Transverse colon (tissue), 4 donors: Measurements from ENCODE around the gene JAM2.

Source experiments
- CTCF ChIP-seq, 5 experiments: fragments of 200-600 bp in 3 of 5; fragments of 450-650 bp in 2 of 5; sonication (generic) in 3 of 5; IDR thresholded peaks; 1 replicate in 2 of 5; 2 replicates in 3 of 5; pipeline ENCODE4 v1.5.1; 2016 to 2017; ENCODE audit warnings: antibody characterized with exemption in 5 of 5, inconsistent platforms in 3 of 5, mild to moderate bottlenecking in 2 of 5, moderate library complexity in 1 of 5
- EP300 ChIP-seq: sonication (generic); formaldehyde crosslinking; IDR thresholded peaks from one replicate; pipeline ENCODE4 v1.6.1; 2017; ENCODE audit warnings: antibody characterized with exemption, low read depth
- POLR2A ChIP-seq: fragments of 450-650 bp; IDR thresholded peaks from one replicate; pipeline ENCODE4 v1.6.1; 2016; ENCODE audit warnings: antibody characterized with exemption, mild to moderate bottlenecking, moderate library complexity
- POLR2AphosphoS5 ChIP-seq, 3 donors: sonication (generic); formaldehyde crosslinking; IDR thresholded peaks; one replicate each; pipeline ENCODE4 v1.6.1; 2016; ENCODE audit warnings: antibody characterized with exemption in 3 of 3

- TF ChIP-seq CTCF (IDR thresholded peaks at IDR 0.05) (no peak), POLR2A (no peak), POLR2AphosphoS5 (IDR thresholded peaks at IDR 0.05) (no peak), EP300 (no peak)
Observed at GRCh38 chr21:25701529-25701928, 62.5 kb downstream of the JAM2 start.
